Pulmonary artery endothelial cell (primary cell): ENCODE data around the gene RBM26. TPM values are rescaled to one million over a fixed set of nuclear protein-coding genes. Genes with fewer than 3 reads are reported as not detected.

Experiments
- DNase-seq: peaks from one replicate; pipeline ENCODE4 v3.0.0-alpha.2; 2011; ENCODE audit warnings: low read depth, low spot score
- total RNA-seq: library from RNA; depleted of rRNA; stranded (reverse); fragments of >200 nt; gene quantifications from 2 replicates; pipeline ENCODE4 v1.2.3, GENCODE V29; 2014

Gene RBM26
- total RNA-seq, 1 donor from 2014 or later, result 16.2 TPM

DNA sequence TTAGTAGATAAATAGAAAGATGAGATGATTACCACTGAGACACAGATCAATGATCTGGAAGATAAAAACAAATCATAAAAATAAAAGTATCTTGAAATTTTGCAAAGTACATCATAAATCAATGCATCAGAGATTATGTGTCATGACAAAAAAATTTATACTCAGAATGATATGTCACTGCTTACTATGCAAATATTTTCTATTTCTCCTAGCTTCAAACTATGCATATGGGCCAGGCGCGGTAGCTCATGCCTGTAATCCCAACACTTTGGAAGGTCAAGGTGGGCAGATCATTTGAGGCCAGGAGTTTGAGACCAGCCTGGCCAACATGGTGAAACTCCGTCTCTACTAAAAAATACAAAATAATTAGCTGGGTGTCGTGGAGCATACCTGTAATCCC, 17.3 kb upstream of the RBM26 start:
- no peak for DNase-seq

DNA sequence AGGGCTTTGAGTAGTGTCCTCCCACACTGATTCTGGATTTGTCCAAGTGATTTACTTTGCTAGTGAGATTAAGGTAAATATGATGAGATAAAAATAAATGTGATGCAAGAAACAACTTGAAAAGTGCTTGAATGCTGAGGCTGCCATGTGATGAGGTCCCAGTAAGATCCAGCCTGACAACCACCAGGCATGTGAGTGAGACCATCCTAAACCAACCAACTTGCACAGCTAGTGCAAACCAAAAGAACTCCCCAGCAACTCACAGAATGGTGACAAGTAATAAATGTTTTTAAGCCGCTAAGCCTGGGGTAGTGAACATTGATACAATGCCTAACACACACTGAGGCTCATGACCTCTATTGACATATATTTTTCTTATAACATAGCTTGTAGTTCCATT, 13.3 kb upstream of the RBM26 start:
- no peak for DNase-seq

DNA sequence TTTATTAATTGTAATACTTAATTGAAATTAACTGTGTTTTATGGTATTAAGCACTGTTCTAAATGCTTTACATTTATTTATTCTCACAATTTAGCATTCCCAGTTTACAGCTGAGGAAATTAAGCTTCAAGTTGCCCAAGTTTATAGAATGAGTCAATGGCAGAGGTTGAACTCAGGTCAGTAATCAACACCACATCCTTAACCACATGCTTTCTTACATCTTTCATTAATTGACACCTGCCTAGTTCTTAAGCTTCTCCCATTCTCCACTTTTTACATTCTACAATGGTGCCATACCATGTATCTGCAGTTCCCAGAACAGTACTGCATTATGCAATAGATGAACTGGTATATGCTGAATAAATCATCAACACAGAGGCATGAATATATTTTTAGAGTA, 11.7 kb upstream of the RBM26 start:
- DNase-seq, result no peak

DNA sequence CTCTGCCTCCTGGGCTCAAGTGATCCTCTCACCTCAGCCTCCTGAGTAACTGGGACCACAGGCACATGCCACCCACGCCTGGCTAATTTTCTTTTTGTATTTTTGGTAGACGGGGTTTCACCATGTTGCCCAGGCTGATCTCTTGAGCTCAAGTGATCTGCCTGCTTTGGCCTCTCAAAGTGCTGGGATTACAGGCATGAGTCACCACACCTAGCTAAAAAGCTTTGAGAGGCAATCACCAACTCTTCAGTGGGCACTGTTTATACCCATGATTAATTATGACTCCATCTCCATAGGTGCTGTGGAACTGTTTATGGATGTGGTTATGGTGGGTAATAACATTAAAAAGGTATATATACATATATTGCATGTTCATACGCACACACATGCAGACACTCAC, 7.5 kb upstream of the RBM26 start:
- no peak for DNase-seq

DNA sequence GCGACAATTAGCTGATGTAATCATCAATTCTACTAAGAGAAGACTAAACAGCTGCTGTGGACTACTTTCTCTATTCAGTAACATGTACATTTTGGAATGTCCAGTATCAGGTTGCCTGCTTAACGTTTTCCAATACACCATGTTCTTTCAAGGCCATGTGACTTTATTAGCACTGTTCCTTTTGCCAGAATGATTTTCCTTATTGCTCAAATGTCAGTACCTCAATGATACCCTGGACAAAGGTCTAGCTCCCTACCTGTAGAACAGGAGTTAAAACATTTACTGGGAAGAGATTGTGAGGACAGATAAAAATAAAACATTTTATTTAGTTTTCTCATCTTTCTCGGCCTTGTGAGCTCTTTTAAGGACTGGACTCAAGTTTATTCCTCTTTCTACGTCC, 3.8 kb upstream of the RBM26 start:
- DNase-seq, result no peak

DNA sequence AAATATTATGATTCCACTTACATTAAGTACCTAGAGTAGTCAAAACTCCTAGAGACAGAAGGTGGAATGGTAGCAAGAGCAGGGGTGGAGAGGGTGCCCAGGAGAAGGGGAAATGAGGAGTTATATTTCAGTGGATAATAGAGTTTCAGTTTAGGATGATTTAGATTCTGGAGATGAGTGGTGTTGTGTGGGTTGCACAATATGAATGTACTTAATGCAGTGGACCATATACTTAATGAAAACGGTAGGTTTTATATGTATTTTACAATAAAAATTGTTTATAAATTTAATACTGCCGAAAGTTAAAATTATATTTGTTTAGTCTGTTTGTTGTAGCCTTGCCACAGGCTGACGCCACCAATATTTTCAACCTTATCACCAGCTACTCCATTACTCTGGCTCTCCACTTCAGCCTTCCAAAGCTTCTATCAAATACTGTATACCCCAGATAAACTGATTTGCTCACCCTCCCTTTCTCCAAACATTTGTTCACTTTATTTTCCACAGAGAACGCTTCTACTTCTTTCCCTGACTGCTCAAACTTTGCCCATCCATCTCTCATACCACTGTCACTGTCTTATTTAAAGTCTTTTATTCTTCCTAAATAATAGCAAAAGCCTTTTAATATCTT, 1.4 kb upstream of the RBM26 start:
- no peak for DNase-seq

DNA sequence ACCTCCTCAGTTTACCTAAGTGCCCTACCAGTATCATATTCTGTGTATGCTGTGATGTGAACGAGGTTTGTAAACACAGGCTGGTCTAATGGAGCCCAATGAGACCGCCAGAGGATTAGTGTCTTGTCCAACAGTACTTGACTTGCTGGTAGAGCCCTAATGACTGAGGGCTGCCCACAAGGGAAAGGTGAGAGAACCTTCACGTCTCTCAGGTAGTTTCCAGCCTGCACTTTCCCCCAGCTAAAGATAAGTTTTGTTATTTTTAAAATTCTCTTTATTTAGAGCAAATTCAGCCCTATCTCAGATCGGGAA, 498 bp upstream of the RBM26 start:
- no peak for DNase-seq

DNA sequence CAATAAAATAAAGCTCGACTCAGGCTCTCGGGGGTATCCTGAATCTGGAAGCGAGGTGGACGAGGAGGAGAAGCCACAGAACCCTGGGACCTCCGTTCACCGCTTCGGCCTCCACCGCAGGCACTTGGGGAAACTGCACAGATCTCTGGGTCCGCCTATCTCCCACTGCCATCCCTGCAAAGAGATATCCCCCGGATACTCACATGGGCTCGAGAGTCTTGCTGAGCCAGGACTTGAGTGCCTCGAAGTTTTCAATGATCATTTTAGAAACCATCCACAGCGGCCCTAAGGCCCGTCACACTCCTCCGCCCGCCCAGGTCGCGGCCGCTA, 589 bp downstream of the RBM26 start:
- DNase-seq, result no peak

DNA sequence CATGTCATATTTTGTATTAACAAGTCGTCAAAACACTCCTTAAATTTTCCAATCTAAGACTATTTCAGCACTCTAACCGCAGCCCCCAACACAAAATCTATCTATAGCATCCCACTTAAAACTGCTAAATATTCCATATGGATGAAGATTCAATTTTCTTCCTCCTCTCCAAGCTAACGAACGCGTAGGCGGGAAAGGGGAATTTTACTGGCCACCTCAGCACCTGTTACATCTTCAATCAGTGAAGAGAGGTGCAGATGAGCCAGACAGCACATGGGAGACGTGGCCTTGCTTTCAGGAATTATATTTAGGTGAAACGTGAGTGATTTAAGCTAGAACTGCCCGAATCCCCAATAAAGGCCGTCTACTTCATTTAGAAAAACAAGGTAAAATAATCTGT, 1.1 kb downstream of the RBM26 start:
- no peak for DNase-seq

DNA sequence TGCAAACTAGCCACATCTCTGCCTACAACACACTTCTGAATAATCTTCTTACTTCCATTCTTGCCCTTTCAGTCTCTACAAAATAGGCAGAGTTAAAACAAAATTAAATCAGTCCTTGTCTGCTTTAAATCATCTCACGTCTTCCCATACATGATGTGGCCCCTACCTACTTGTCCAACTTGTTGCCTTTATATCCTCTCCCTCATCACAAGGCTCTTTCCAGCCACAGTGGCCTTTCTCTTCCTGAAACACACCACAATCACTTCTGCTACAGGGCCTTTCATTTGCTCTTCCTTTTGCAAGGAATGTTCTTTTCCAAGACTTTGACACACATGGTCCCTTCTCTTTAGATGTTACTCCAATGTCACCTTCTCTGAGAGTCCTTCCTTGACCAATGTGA, 1.7 kb downstream of the RBM26 start:
- no peak for DNase-seq

DNA sequence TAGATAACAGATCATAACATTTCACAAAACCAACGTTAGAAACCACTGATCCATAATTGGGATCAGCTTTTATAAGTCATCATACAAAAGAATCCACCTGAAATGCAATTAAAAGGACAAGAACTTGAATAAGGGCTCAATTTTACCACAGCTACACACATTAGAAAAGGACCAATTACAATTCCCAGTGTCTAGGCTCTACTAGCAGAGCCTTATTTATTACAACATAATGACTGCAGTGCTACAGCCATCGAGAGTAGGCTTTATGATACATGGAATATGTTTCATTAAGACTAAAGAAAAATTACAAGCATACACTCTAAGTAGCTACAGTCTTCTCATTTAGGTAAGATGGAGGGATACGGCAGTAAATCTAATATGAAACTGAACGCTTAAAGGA, 2.9 kb downstream of the RBM26 start:
- DNase-seq, result no peak

DNA sequence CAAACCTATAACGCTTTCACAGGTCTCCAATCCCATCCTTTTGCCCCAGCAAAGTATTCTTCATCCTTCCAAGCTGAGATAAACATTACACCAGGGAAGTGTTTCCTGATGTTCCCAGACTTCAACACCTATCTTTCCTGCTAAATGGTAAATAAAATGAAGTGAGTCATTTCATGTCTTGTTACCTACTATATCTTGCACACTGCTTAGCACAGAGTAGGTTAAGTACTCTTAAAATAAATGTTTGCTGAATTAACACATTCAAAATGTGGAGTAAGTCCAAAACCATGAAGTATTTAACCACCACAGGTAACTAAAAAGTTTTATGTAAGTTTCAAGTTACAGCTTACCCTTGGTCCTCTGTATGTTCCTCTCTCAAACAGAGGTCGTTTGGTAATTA, 3.4 kb downstream of the RBM26 start:
- no peak for DNase-seq

DNA sequence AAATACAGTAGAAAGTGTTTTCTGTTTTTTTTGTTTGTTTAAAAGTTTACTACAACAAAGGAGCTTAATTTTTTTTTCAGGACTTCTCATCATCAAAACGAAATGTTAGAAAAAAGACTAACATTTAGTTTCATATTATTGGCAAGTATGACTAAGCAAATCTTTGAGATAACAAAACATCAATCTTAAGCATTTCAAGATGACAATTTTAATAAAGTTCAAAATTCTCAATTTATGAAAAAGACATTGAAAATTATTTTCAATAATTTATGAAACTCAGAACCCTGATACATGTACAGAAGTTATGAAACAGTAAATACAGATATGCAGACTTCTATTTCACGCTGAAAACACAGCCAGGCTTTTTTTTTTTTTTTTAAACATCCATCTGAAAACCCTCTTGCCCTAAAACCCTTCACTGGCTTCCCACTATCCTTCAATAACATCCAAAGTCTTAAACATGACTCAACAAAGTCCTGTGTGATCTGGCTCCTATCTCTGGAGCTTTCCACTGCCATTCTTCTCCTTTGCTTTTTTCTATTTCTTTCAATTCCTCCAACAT, 3.9 kb downstream of the RBM26 start:
- no peak for DNase-seq

DNA sequence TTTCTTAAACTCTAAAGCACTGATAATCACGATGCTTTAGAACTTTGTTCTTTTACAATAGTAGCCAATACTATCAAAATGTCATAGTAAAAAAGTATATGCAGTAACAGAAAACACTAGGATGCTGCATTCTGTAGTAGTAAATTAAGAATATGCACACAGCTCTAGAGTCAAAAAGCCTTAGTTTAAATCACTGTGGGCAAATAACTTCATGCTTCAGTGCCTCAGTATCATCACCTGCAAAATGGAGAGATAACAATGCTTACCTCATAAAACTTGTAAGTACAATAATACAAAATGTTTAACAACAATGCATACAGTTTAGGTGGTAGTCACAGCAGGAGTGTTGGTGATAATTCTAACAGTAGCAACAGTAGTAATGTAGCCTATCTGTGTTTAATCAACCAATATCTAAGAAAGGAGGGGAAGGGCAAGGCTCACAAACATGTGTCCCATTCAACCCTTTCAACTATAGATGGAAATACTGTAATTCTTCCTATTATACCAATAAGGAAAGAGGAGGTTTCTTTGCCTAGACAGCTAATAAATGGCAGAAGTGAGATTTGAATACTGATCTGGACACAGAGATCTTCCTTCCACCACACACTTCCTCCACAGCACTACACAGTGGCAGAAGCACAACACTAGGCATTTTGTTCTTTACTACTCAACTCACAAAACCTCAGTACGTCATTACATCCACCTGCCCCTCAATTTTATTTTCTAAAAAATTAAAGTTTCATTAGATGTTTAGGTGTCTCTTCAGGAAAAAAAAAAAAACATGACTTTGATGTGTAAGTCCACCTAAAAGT, 4.6 kb downstream of the RBM26 start:
- no peak for DNase-seq

DNA sequence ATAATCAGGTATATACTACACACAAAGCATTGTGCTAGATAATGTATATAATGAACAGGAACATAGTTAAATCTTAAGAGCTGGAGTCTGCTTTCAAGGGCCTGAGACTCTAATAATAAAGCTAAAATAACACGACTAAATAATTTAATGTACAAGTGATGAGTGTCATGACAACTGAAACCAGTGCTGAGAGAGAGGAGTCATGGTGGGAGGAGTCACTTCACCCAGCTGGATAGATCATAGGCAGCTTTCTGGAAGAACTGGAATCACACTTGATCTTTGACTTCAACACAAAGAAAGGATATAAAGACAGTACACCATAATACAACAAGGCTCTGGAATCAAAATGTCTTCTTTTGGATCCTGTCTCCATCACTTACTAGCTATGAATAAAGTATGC, 7.1 kb downstream of the RBM26 start:
- DNase-seq, result no peak

DNA sequence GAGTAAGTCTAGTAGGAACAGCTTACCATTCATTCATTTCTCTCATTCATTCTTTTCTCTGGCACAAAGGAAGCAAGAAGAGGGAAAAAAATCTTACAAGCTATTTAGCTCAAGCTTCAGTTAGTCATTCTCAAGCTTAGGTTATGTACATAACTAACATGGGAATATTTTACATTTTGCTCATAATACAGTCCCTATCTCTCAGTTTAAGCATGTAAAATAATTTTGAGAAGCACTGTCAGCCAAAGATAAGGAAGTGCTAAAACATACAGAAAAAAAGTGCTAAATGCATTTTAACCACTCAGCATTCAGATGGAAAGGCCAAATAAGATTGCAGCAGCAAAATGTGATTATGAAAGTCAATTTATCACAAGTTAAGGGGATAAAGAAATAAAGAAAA, 7.9 kb downstream of the RBM26 start:
- DNase-seq, result no peak

DNA sequence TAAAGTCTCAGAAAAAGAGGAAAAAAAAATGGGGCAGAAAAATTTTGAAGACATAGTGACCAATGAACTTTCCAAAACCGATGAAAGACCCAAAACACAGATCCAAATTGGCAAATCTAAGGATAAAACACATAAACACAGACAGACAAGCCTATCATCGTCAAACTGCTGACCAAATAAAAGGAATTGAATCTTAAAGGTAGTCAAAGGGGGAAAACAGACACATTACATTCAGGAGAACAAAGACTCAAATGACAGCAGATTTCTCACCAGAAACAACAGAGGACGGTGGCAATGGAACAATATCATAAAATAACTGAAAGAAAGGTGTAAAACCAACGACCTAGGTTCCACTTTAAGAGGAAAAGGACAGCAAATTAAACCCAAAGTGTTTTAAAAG, 10.2 kb downstream of the RBM26 start:
- no peak for DNase-seq

DNA sequence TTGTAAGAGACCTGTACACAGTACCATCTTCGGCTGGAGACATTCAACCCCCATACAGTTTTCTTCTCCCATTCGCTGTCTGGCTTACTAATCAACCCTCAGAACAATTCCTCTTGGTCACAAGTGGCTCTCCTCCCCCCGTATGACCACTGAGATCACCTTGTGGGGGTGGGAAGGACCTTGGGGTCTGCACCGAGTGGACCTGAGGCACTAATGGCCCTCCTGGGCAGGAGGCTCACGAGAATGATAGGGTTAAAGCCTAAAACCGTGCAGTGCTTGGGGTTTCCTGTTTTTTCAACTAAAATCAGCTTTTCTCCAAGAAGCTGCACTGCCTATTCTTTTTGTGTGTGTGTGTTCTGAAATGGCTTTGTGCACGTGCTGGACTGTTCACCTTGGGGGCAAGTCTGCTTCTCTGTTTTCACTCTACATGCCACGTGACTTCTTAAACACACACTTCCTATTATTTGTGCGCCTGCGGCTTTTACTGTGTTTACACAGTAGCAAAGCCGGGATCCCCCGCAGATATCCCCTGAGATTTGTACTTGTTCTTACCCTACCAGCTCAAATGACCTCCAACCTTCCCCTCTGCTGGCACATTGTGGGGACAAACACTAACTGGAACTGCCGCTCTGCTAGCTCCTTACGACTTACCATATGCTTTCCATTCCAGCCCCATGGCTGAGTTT, 12.3 kb downstream of the RBM26 start:
- DNase-seq, result no peak

DNA sequence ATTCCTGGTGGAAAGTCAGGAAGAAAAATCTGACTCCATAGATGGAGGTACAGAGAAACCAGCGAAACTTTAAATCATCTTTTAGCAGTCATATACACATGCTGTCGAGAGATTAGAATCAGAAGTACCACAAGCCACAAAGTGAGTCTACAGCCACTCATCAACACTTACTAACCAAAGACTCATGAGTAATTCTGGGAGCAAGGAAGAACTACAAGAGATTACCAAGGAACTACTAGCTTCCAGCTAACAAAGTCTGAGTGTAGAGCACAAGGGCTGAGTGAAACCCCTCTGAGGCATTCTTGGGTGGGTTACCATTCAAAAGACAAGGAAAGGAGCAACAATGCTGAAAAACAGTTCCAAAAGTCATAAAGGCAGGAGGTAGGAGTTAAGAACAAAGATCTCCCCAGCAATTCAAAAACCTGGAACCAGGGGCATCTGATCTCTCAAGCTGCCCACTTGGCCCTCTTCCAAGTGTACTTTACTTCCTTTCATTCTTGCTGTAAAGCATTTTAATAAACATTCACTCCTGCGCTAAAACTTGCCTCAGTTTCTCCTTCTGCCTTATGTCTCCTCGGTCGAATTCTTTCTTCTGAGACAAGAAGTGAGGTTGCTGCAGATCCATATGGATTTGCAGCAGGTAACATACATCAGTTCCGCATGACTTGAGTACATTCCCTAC, 13.0 kb downstream of the RBM26 start:
- DNase-seq, result no peak

DNA sequence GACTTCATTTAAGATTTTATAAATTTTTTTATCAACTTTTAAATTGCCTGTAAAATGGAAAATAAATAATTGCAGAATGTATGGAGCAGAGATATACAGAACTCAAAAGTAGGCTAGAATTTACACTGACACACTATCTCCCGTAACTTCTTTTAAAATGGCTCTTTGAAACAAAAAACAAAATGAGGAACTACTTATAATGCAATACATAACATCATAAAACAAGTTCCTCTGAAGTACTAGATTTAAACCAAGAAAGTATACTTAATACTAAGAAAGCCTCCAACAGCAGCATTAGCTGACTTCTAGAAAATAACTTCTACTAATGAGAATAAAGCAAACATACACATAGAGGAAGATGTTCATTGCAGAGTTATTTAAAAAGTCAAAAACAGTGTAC, 17.0 kb downstream of the RBM26 start:
- DNase-seq, result no peak

DNA sequence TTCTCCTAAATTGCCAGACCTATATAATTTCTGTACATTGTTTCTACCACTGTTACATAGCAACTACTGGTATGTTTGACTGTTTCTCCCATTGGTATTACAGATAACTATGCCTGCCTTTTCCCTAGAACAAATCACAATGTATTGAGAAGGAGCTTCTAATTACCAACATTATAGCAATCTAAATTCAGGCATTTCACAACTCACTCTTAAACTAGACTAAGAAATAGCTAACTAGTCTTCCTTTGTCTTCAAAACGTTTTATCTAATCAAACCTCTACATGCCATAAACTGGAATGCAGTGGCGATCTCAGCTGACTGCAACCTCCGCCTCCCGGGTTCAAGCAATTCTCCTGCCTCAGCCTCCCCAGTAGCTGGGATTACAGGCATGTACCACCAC, 18.2 kb downstream of the RBM26 start:
- no peak for DNase-seq

DNA sequence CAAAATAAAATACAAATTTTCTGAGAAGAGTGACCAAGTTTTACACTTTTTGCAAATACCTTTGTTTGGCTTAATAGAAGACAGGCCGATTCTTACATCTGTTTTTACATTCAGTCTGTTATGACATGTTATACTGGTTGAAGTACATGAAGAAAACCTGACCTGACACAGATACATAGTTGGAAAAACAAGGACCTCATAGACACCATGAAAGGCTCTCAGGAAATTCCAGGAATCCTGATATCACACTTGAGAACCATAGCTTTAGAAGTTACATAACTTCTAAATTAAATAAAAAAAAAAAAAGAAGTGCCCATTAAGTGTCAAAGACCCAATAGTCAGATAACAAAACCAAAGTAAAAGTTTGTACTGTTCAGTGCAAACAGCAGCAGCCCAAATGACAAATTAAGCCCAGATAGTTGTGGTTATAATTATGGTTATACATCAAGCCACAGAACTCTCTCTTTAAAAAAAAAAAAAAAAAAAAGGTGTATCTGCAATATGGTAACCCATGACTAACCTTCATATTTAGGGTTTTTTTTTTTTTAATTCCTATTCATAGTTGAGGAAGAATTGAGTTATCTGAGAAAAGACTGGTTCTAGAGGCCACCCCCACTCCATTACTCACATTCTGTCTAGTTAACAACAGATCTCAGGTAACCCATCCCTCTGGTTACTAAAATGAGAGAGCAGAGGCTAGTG, 19.8 kb downstream of the RBM26 start:
- no peak for DNase-seq
